Activated CD4-positive, alpha-beta T cell treated with anti-CD3 and anti-CD28 coated beads, Interleukin-2, amount 50 U/mL, for 16 hours (primary cell): ENCODE data around the gene ATP6V1D.
"Not testable (repeated sequence)": the region's sequence is repeated elsewhere in the genome, so short reads cannot be mapped to it uniquely, and the experiment has no call there.

ENCODE experiments used
- DNase-seq: peaks from one replicate; pipeline ENCODE4 v3.0.0-alpha.2; 2020

Gene ATP6V1D

DNA sequence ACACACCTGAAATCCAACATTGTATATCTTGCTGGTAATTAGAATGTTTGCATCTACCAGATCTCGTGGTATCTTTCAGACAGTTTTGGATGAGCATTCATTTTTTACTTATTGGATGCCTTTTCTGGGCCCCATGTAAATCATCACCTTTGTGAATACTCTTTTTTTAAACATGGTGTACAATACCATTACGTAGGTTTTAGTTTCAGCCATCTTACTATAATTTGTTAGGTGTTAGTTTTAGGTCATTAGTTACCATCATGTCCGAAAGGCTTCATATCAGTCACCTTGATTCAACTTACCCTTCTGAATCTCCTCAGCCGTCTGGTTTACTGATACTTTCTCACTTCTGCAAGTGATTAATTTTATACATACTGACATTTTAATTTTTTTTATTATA is 5.9 kb upstream of the ATP6V1D start:
- DNase-seq: no peak

DNA sequence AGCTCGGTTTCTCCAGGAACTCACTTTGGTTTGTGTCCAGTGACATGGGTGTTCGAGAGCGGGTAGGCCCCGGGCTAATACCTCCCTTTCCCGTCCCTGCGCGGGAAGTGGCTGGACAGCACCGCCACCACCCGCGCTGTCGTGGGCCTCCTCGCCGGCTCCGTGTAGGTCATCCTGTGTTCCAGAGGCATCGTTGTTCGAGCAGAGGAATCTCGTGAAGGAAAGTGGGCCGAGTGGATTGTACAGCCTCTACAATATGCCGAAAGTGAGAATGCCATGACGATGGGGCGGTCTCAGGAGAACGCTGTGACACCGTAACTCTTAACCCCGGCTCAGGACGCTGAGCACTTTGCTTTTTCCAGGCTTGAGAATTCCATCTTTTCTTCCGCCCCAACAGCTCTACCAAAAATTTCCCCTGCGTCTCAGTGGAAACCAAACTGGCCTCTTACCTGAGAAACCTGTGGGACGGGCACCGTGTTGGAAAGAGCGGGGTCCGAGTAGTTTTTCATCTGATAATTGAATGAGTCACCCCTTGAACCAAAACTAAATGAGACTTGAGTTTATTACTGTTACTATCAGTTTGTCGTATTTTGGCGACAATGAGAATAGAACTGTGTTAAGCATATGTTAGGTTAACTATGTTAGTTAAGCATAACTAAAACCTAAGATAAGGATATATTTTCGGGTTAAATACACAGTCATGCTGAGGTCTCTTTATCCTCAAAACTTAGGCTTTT is 1.0 kb upstream of the ATP6V1D start:
- DNase-seq: peak; percentile 19

DNA sequence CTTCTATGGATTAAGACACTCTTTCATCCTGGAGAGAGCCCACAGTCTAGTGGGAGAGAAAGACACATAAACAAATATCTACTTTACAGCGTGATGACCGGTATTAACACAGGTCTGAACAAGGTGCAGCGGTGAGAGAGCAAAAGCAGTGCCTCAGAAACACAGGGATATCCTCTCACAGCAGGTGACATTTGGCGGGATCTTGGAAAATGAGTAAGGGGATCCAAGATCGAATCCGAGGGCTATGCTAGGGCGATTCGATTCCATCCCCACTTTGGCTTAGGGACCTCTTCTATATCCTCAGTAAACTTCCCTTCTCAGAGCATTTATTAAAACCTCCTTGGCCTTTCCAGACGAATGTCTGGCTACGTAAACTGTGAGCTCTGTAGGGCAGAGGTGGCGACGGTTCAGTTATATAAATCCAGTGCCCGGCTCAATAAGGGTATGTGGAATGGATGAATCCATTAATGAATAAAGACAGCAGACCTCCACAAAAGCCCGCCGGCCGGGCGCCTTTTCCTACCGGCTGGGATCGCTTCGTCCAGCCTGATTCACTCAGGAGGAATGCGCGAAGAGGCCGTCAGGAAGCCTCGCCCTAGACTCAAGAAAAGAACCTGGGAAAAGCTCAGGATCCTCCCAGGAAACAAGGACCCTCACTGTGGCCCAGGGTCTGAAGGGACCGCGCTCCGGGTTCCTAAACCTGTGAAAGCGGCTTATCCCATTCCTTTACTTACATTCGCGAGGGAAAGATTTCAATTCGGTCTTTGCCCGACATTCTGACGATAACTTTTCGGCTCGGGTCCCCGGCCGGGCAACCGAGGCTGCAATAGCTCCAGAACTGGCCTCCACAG is 455 bp downstream of the ATP6V1D start:
- no peak for DNase-seq

DNA sequence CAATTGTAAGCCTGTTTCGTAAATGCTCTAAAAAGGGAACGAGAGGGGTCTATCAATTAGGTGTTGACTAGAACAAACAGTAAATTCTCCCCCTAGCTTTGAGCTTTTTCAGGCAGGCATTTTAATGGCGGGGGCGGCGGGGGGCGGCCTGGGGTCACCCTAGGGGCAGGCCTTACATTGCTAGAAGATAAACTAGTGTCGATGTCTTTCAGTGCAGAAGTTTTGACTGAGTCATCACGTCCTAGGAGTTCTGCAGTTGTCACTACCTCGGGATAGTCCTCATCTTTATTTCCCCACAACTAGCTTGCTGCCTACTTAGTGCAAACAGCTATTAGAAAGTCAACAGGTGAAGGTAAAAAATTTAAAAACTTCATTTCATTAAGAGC is 1.6 kb downstream of the ATP6V1D start:
- DNase-seq: no peak

DNA sequence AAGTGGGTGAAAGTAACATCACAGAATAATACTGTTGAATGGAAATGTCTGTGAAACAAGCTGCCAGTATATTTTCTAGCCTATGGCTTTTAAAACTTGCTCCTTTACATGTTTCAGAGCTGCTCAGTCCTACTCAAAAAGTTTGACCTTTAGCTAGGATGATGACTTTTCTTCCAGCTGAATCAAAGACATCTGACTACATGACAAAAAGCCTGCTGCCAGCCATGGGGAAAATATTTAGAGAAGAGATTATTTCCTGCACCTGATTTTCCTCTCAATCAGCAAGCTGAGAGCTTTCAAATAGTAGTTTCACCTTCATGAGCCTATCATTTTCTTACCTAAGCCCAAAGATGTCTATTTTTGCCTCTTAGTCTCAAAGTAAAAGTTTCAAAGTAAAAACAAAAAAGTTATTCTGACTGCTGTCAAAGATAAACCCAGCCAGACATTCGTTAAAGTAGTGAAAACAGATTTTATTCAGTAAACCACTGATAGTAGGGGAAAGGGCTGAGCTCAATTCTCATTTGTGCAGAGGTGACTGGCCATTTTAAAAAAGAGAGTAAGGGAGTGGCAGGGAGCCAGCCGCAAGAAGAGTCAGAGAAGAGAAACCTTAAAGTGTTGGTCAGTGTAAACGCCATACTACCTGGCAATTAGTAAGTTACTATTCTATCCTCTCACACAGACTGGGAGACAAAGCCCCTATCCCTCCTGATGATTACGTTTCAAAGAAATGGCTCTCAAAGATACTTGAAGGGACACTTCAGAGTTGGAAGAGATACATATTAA is 2.2 kb downstream of the ATP6V1D start:
- no peak for DNase-seq

DNA sequence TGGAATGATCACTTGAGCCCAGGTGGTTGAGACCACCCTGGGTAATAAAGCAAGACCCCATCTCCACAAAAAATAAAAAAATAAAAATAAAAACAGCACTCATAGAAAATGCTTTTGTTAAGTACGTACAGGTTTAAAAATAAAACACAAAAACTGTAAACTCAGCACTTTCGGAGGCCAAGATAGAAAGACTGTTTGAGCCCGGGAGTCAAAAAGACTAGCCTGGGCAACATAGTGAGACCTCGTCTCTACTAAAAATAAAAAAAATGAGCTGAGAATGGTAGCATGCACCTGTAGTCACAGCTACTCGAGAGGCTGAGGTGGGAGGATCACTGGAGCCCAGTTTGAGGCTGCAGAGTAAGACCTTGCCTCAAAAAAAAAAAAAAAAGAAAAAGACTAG is 7.5 kb downstream of the ATP6V1D start:
- DNase-seq: no peak

DNA sequence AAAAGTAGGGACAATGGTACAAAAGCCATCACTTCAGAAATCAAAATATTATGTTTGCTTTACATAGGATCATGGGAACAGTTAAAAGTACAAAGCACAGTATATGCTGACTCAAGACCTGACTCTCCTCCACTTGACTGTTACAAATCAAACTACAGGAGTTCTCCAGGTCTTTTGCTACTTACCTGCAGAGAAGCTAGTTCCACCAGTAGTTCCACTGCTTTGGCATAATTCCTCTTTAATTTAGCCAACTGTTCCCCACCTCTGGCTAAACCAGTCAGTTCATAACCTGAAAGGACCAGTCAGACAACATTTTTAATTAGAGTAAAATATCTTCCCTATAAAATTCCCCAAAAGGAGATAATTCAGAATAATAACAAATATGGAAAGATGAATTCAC is 14.0 kb downstream of the ATP6V1D start:
- no peak for DNase-seq

DNA sequence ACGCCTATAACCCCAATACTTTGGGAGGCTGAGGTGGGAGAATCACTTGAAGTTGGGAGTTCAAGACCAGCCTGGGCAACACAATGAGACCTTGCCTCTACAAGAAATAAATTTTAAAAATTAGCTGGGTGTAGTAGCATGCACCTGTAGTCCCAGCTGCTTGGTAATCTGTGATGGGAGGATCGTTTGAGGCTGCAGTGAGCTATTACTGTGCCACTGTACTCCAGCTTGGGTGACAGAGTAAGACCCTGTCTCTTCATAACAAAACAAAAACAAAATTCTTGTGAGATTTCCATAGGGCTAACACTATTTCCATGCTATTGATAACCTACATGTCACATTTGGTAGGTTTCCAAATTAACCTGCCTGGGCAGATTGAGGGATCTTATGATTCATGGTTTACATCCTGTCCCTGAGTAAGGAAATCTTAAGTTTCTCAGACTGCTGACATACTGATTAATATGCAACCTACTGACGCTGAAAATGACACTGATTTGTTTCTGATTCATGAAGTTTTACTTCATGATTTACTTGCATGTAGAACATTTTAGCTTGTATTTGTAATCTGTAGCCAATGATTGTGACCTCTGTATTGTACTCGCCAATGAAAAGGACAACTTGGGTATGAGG is 15.9 kb downstream of the ATP6V1D start:
- peak; percentile 34 for DNase-seq

DNA sequence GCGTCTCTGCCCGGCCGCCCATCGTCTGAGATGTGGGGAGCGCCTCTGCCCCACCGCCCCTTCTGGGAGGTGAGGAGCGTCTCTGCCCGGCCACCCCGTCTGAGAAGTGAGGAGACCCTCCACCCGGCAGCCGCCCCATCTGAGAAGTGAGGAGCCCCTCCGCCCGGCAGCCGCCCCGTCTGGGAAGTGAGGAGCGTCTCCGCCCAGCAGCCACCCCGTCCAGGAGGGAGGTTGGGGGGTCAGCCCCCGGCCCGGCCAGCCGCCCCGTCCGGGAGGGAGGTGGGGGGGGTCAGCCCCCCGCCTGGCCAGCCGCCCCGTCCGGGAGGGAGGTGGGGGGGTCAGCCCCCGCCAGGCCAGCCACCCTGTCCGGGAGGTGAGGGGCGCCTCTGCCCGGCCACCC is 18.4 kb downstream of the ATP6V1D start:
- DNase-seq: not testable (repeated sequence)

DNA sequence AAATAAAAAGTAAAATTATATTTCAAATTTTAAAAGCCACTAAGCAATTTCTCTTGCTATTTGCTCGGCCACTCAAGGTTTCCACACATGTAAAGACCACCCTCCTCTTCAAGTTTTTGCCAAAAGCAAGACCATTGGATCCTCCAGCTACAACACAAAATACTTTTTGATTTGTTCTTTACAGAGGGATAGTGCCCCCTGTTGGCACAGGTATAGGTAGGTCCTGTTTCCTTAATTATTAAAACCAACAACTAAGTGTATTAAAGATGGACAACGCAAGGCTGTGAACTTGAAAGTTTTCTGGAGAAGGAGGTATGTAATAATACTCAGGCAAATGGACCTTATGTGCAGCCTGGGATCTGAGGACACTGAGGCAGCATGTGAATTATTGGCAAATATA is 23.8 kb downstream of the ATP6V1D start:
- no peak for DNase-seq

DNA sequence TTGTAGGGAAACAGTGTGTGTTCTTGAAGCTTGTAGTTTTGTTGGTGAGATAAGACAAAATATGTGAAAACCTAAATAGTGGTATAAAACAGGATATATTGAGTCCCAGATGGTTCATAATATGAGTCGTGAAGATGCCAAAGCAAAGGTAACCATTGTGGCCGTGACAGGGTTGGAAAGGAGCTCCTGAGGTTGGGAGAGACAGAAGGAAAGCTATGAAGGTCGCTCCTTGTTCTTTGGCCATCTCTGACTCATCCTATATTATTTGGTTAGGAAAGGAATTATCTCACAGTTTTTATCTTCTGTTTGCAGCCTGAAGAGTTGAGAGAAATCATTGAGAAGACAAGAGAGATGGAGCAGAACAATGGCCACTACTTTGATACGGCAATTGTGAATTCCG is 27.1 kb downstream of the ATP6V1D start:
- DNase-seq: no peak

DNA sequence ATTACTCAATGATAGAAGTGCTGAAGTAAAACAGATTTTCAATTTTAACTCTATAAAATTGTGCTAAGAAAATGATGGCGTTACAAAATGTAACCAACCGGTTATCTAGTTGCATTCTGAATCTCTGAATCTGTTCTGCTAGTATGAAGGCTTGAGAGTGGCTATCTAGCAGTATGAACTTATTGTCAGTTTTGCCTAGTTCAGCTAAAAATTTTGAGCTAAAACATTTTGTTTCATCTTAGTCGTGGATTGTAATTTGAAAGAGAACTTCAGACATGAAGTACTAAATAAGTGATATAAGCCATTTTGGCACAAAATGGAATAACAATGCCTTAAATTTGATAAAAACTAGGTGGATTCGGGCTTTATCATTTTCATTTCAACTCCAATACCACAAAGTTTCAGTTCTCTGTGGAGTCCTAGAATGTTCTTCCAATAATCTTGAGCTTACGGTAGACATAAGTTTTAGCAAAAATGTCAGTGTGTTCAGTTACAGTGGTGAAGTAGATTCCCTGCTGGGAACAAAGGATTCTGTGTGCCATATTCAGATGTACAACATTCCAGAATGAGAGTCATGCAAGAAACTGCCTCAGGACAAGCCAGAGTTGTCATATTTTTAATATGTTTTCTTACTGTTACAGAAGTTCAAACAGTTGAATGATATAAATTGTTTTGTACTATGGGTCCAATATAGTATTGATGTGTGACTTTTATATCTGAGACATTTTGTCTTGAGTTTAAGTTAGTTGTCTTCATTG is 28.1 kb downstream of the ATP6V1D start:
- DNase-seq: no peak

DNA sequence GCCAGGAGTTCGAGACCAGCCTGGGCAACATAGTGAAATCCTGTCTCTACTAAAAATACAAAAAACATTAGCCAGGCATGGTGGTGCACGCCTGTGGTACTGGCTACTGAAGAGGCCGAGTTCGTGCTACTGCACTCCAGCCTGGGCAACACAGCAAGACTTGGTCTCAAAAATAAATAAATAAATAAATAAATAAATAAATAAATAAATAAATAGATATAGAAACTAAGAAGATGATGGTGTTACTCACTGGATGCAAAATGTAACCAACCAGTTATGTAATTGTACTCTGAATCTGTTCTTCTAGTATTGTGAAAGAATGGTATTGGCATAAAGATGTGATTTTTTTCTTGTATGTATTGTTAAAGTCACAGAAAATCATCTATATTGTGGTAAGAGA is 29.9 kb downstream of the ATP6V1D start:
- DNase-seq: not testable (repeated sequence)

DNA sequence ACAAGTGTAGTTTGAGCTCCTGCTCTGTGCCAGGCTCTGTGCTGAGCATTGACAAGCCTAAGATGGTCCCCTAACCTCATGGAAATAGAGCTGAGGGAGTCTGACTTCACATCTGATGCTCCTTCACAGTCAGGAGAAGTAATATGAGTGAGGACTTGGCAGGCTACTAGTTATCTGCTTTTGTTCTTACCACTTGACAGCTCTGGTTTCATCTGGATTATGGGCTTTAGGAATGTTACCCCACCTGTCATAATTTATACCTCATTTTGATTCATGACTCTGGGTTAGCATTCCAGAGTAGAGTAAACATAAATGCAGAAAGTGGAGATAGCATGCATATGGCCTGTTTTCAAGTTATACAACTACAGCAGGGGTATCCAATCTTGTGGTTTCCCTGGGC is 40.5 kb downstream of the ATP6V1D start:
- no peak for DNase-seq

DNA sequence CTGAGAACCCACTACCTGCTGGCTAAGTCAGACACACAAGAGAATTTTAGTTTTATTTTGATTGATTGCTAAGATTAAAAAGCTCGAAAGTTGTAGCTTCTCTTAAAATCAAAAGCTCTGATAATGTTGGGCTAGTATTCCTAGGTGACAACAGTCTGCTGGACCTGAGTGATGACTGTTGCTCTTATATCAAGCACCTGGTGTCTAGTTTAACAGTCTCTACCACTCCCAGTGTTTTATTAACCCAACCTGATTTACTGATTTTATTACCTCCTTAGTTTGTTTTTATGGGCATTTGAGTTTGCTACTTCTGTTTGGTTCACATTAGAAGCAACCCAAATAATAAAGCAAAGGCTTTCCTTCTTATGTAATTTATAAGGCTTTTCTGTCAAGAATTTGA is 41.8 kb downstream of the ATP6V1D start:
- no peak for DNase-seq

DNA sequence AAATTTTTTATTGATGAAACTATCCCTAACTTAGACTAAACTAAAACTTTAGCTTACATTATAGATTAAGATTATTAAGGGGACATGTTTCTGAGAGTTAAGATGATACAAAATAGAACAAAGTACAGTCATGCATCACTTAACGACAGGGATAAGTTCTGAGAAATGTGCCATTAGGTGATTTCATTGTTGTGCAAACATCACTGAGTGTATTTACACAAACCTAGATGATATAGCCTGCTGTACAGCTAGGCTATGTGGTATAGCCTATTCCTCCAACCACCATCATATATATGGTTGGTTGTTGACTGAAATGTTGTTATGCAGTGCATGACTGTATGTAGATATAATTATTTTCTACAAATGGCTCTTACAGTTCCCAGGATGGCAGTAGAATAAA is 46.5 kb downstream of the ATP6V1D start:
- no peak for DNase-seq

DNA sequence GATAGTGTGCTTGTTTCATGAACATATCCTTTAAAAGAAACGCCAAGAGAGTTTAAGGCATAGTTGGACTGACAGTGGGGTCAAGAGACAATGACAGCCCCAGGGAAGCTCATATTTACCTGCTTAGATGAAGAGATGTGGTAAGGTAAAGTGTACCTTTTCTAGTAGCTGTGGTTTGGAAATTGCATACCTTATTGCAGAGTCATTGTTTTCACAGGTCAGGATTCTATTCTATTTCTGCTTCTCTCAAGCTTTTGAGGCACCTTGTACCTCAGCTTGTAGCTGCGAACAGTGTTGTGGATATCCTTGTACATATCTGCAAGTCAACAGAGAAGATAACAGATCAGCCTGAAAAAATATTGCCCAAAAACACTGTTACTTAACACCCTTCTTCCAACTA is 47.7 kb downstream of the ATP6V1D start:
- no peak for DNase-seq
